Subcutaneous preadipocyte (primary cell): ENCODE measurements around the gene PBX2. TPM values are rescaled to one million over a fixed set of nuclear protein-coding genes. Genes with fewer than 3 reads are reported as not detected.

ENCODE experiments used
- small RNA-seq: library from RNA; depleted of rRNA; stranded (forward); fragments of <200 nt; gene quantifications from one replicate; pipeline ENCODE3, GENCODE V24; 2012
- total RNA-seq: library from RNA; depleted of rRNA; stranded (reverse); fragments of >200 nt; gene quantifications from 2 replicates; pipeline ENCODE4 v1.2.3, GENCODE V29; 2012

PBX2 gene
- 21.3 and 28.7 TPM in 2 replicates for total RNA-seq

GRCh38 chr6:32190054-32190851 is at the start of gene PBX2:
Gene PBX2, minus strand, starts transcription at chr6:32190202. Its CDS starts 287 bp downstream, at chr6:32189915.

GRCh38 chr6:32223258-32224235 is 33.5 kb upstream of the PBX2 start, which contains the start of gene NOTCH4:
Gene NOTCH4, minus strand, starts transcription at chr6:32224067. Its CDS starts 139 bp downstream, at chr6:32223928.

GRCh38 chr6:32192608-32193039 is 2.6 kb upstream of the PBX2 start, which contains the start of gene GPSM3:
Gene GPSM3, minus strand, starts transcription at chr6:32192643. Its CDS starts 130 bp downstream, at chr6:32192513.

GRCh38 chr6:32184084-32184640 is 5.8 kb downstream of the PBX2 start, which contains the start of gene AGER:
Gene AGER, minus strand, starts transcription at chr6:32184253. Its CDS starts 31 bp downstream, at chr6:32184222.

GRCh38 chr6:32177788-32178546 is 12.0 kb downstream of the PBX2 start, which contains the start of gene RNF5:
Gene RNF5, plus strand, starts transcription at chr6:32178405. Its CDS starts 107 bp downstream, at chr6:32178512.

GRCh38 chr6:32175711-32176475 is 14.1 kb downstream of the PBX2 start, which contains the start of gene AGPAT1:
Gene AGPAT1, minus strand, starts transcription at chr6:32176084. Its CDS starts 4,588 bp downstream, at chr6:32171496.

GRCh38 chr6:32164295-32164694 is 25.7 kb downstream of the PBX2 start, which contains the start of gene EGFL8:
Gene EGFL8, plus strand, starts transcription at chr6:32164595. Its CDS starts 1,571 bp downstream, at chr6:32166166.

GRCh38 chr6:32153564-32154513 is 36.2 kb downstream of the PBX2 start, which contains the start of gene PPT2:
Gene PPT2, plus strand, starts transcription at chr6:32154141. Its CDS starts 454 bp downstream, at chr6:32154595.

GRCh38 chr6:32151863-32152768 is 37.9 kb downstream of the PBX2 start, which contains the start of gene PRRT1:
Gene PRRT1, minus strand, starts transcription at chr6:32151939. Its CDS starts 112 bp downstream, at chr6:32151827.

Small RNA genes within 50 kb of the gene (small RNA-seq; reads per million reads assigned to genes)
- gene AL662884.1 (not detected), gene MIR6833 (not detected)

Other genes with a start within 250 kb of the PBX2 start
- 6.3 and 10.7 TPM in 2 replicates for gene CFB, start 244.1 kb downstream of the PBX2 start, total RNA-seq
- gene NELFE, start 231.2 kb downstream of the PBX2 start, total RNA-seq: 97.9 and 114 TPM in 2 replicates
- gene SKIC2, start 231.0 kb downstream of the PBX2 start, total RNA-seq: 55.5 and 55.7 TPM in 2 replicates
- gene DXO, start 218.1 kb downstream of the PBX2 start, total RNA-seq: 13.5 and 15.1 TPM in 2 replicates
- 1.4 and 2.6 TPM in 2 replicates for gene C4A, start 208.1 kb downstream of the PBX2 start, total RNA-seq
- gene C4B, start 175.4 kb downstream of the PBX2 start, total RNA-seq: 1.4 and 1.5 TPM in 2 replicates
- under 0.01 TPM in 1 of 2 replicates, not detected in the other for gene CYP21A2, start 151.8 kb downstream of the PBX2 start, total RNA-seq
- gene TNXB, start 80.9 kb downstream of the PBX2 start, total RNA-seq: 99.6 and 179 TPM in 2 replicates
- 19.5 and 23.3 TPM in 2 replicates for gene ATF6B, start 62.0 kb downstream of the PBX2 start, total RNA-seq
- 6.6 and 7.3 TPM in 2 replicates for gene FKBPL, start 59.9 kb downstream of the PBX2 start, total RNA-seq
- under 0.01 and 0.20 TPM in 2 replicates for gene PRRT1, start 38.3 kb downstream of the PBX2 start, total RNA-seq
- 9.6 and 10.6 TPM in 2 replicates for gene PPT2, start 36.1 kb downstream of the PBX2 start, total RNA-seq
- gene EGFL8, start 25.6 kb downstream of the PBX2 start, total RNA-seq: 0.73 and 1.4 TPM in 2 replicates
- 26.5 and 29.1 TPM in 2 replicates for gene AGPAT1, start 14.1 kb downstream of the PBX2 start, total RNA-seq
- 15.1 and 18.8 TPM in 2 replicates for gene RNF5, start 11.8 kb downstream of the PBX2 start, total RNA-seq
- gene AGER, start 5.9 kb downstream of the PBX2 start, total RNA-seq: 0.20 and 1.1 TPM in 2 replicates
- 1.1 and 1.4 TPM in 2 replicates for gene GPSM3, start 2.4 kb upstream of the PBX2 start, total RNA-seq
- 0.59 and 0.73 TPM in 2 replicates for gene NOTCH4, start 33.9 kb upstream of the PBX2 start, total RNA-seq
- gene TSBP1, start 181.7 kb upstream of the PBX2 start, total RNA-seq: not detected in 2 replicates
- gene BTNL2, start 217.0 kb upstream of the PBX2 start, total RNA-seq: not detected in 2 replicates
- gene HLA-DRA, start 249.7 kb upstream of the PBX2 start, total RNA-seq: 0.73 and 2.0 TPM in 2 replicates